Right lung (tissue), 5 donors: ENCODE measurements around the gene SETDB2. TPM values are rescaled to one million over a fixed set of nuclear protein-coding genes. Genes with fewer than 3 reads are reported as not detected.

Source experiments
- DNase-seq, 2 donors: peaks; one replicate each; pipeline ENCODE4 v3.0.0-alpha.2; 2013
- polyA plus RNA-seq, 5 donors: library from polyadenylated mRNA; unstranded; fragments of 120-200 nt; gene quantifications; one replicate each; pipeline versions ENCODE4 v1.2.1 to v1.2.3, GENCODE V29; 2013; ENCODE audit warnings: inconsistent platforms in 1 of 5, low replicate concordance in 1 of 5; ENCODE audit not compliant: insufficient read length in 5 of 5, insufficient read depth in 1 of 5

SETDB2 gene
- polyA plus RNA-seq, 5 donors, result 12.9 to 22.0 (median 19.8) TPM

DNA sequence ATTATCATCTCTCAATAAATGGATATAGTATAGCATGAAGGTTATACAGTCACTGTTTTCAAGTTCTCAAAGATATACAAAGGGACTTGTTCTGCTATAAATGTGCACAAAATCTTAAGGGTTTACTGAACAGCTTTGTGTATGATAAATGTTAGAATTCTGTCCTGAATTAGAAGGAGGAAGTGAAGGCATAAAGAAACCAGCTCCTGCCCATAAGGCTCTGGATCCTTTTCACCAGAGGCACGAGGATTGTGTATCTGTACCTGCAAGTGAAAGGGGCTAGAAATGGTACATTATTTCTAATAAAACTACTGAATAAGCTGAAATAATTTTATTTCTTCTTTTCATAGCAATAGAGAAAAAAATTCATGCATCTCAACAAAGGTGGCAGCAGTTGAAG, 84.1 kb downstream of the SETDB2 start:
- no peak for DNase-seq

DNA sequence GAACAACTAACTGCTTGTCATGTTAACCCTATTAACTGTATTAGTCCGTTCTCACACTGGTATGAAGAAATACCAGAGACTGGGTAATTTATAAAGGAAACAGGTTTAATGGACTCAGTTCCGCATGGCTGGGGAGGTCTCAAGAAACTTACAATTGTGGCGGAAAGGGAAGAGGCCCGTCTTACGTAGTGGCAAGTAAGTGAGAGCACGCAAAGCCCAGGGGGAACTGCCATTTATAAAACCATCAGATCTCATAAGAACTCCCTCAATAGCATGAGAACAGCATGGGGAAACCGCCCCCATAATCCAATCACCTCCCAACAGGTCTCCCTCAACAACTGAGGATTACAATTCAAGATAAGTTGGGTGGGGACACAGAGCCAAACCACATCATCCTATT, 86.4 kb downstream of the SETDB2 start:
- no peak for DNase-seq

DNA sequence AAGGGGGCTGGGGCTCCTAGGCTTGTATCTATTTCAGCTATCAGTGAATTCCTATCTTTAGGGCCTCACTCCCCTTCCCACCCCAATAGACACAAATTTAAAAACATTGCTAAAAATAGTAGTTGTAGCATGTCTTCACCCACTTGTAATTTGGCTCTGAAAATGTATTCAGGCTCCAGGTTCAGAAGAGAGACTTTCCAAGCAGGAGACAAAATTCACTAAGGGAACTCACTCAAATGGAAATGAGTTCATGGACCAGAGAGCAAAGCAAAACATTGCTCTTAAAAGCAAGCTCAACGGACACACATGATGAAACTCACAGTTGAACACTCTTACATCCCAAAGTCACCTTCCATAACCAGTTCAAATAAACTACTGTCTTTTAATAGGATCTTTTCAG, 88.5 kb downstream of the SETDB2 start:
- DNase-seq, result no peak

DNA sequence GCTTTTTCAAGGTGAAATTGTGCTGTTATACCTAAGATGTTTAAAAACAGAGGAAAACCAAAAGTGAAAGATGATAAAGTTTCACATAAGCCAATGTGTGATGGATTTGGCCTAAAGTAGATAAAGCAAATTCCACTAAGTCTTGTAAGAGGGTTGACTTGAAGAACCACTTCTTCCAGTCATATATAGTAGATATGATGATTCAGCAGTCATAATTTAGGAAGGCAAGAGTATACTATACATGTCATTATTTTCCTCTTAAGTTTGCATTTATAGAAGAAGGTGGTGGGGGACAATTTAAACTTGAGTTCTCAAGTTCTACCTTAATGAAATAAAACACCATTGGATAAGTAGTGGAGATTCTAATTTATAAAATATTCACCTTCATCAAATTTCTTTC, 88.9 kb downstream of the SETDB2 start:
- no peak for DNase-seq

DNA sequence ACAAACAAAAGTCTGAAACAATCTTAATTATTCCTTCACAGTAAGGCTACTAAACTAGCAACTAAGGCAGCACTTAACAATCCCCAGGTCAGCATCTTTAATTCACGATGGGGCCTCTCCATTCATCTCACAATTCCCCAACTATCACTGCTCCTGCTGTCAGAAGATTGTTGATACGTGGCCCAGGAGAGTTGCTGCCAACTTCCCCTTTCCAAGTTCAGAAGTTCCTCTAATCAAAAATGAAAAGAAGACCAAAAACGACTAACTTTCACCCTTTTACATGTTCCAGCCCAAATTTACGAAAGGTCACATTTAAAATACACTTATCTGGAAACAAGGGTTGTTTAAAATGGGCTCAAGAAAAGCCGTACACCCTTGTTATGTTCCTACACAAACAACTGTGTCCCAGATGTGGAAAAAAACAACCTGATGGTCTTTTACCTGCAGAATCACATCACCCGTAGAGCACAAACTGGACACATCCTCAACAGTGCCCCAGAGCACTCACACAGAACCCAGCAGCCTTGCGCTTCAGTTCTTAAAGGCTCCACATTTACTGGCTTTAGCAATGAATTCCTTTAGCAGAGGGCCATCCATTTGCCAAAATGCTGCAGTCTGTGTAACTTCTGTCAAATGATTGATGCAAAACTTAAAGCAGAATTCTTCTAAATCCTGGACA, 89.7 kb downstream of the SETDB2 start:
- no peak for DNase-seq

DNA sequence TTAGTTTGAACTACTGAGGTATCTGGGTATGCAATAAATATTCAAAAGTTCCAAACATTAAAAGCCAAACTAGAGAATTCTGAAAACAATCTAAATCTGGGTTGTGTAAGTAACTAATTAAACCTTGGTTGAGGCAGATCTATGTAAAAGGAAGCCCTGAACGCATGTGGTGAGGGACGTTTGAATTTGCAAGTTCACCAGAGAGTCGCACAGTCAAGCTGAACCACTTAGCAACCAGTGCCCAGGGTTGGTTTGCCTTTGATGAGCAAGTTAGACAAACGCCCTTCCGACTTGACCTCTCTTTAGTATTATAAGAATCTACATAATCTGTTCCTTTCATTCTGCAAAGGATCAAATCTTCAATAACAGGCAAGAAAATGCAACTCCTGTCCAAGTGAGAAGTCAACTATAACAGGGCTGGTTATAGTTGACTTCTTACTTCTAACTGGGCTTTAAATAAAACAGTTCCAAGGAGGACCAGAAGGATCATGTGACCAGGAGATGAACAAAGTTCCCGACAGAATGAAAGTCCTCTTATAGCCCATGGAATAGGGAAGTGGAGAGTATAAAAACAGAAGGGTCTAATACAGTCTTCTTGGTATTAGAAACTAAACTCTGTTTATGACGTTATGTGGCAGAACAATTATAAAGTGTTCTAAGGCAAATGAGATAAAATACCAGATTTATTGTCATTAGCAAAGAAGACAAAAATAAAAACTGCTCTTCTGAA, 92.2 kb downstream of the SETDB2 start:
- no peak for DNase-seq

DNA sequence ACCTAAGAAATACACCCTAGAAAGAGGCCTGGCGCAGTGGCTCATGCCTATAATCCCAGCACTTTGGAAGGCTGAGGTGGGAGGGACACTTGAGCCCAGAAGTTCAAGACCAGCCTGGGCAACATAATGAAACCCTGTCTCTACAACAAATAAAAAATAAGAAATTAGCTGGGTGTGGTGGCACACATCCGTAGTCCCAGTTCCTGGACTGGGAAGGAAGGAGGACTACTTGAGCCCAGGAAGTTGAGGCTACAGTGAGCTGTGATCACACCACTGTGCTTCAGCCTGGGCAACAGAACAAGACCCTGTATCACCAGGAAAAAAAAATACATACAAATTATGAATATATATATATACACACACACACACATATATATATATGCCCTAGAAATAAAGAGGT, 94.3 kb downstream of the SETDB2 start:
- DNase-seq, result no peak

DNA sequence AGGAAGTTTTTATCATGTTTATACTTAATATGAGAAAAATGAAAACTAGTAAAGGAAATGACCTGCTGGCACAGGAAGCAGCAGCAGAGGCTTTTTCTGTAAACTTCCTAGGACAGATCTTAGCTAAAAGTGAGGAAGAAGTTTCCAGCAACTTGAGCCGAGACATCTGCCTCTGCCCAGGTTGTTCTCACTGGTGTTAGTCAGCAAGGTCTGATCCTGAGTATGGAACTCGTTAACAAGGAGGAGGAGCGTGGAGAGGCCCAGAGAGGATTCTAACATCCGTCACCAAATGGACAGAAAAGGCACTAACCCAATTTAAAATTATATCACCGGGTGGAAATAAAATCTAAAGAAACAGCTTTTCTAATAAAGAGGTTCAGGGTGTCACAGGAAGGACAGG, 95.2 kb downstream of the SETDB2 start:
- no peak for DNase-seq

DNA sequence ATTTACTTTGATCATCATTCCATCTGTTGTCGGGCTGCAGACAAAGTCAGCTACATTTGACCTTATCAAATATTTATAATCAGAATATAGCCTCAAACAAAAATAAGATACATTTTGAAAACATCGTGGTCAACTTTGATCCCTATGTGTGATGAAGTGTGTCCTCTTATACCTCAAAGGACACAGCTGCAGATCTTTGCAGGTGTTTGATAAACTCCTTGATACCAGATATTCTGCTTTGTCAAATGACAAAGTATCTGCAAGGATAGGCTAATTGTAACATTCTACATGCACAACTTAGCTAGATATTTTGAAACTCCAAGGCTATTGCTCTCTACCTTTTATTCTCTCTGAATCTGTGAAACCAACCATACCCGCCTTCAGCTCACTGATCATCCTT, 95.7 kb downstream of the SETDB2 start:
- no peak for DNase-seq

DNA sequence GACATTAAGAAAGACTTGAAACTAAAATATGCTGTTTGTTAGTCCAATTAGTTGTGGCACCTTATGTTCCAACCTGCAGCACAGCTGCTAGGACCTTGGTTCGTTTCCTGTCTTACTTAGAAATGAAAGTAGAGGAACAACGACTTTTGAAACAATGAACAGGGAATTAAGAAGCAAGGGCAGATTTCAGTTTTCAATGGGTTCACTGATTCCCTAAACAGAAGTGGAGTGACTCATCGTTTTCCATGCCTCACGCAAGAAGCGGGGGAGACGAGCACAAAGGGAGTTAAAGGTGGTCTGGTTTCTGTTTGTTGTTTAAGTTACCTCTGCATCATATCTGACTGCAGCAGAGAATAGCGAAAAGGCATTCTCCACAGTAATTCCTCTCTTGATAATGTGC, 96.5 kb downstream of the SETDB2 start:
- no peak for DNase-seq

DNA sequence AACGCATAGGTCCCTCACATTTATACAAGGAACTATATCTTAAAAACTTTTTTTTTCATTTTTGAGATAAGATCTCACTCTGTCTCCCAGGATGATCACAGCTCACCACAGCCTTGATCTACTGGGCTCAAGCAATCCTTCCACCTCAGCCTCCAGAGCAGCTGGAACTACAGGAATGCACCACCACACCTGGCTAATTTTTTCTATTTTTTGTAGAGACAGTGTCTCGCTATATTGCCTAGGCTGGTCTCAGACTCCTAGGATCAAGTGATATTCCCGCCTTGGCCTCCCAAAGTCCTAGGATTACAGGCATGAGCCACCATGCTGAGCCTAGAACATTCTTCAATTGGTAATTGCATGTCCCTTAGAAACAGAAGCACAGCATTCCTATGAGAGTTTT, 99.6 kb downstream of the SETDB2 start:
- no peak for DNase-seq

Other genes with a start within 250 kb of the SETDB2 start
- under 1 TPM in 3 of 5 donors, not detected in 2; 0.08 to 0.25 (median 0.15) TPM for gene MLNR, start 223.9 kb upstream of the SETDB2 start, polyA plus RNA-seq
- 10 to 100 TPM; 13.3 to 17.6 (median 16.5) TPM for gene CDADC1, start 196.3 kb upstream of the SETDB2 start, polyA plus RNA-seq
- gene CAB39L, start 210 bp upstream of the SETDB2 start, polyA plus RNA-seq, result 10 to 100 TPM in 3 of 5 donors, 1 to 10 TPM in 2; 8.2 to 13.0 (median 10.1) TPM
- gene PHF11, start 51.7 kb downstream of the SETDB2 start, polyA plus RNA-seq, result 10 to 100 TPM; 42.2 to 81.0 (median 65.6) TPM
- 10 to 100 TPM; 25.9 to 45.7 (median 36.6) TPM for gene RCBTB1, start 141.3 kb downstream of the SETDB2 start, polyA plus RNA-seq
- under 1 TPM; 0.50 to 0.86 (median 0.58) TPM for gene ARL11, start 184.2 kb downstream of the SETDB2 start, polyA plus RNA-seq
- gene EBPL, start 247.2 kb downstream of the SETDB2 start, polyA plus RNA-seq, result 10 to 100 TPM; 68.7 to 79.5 (median 75.0) TPM